Smooth muscle cell (in vitro differentiated cells): ENCODE results near the gene CCBE1. TPM values are rescaled to one million over a fixed set of nuclear protein-coding genes. Genes with fewer than 3 reads are reported as not detected.

ENCODE experiments used
- DNase-seq: peaks from one replicate; lab custom pipeline; 2025; ENCODE audit not compliant: unreplicated experiment; lab: John Stamatoyannopoulos, UW
- H2AFZ ChIP-seq: fragments of 200-600 bp; sonication (generic); 2 replicates; pipeline ENCODE4 v1.6.0; 2016; ENCODE audit warnings: antibody characterized with exemption, low read depth, mild to moderate bottlenecking
- H3F3A ChIP-seq: fragments of 200-600 bp; sonication (generic); 2 replicates; pipeline ENCODE4 v1.6.0; 2017; ENCODE audit warnings: antibody characterized with exemption, low read depth
- H3K27ac ChIP-seq: fragments of 200-600 bp; sonication (generic); 2 replicates; pipeline ENCODE4 v1.5.1; 2016; ENCODE audit warnings: low read depth, mild to moderate bottlenecking
- H3K27me3 ChIP-seq: fragments of 200-600 bp; sonication (generic); 2 replicates; pipeline ENCODE4 v1.6.1; 2016; ENCODE audit warnings: low read depth, mild to moderate bottlenecking
- H3K36me3 ChIP-seq: fragments of 200-600 bp; sonication (generic); 2 replicates; pipeline ENCODE4 v1.5.1; 2016; ENCODE audit warnings: low read depth
- H3K4me1 ChIP-seq: fragments of 200-600 bp; sonication (generic); 2 replicates; pipeline ENCODE4 v1.5.1; 2016; ENCODE audit warnings: low read depth
- H3K4me2 ChIP-seq: fragments of 200-600 bp; sonication (generic); 2 replicates; pipeline ENCODE4 v1.6.0; 2016; ENCODE audit warnings: mild to moderate bottlenecking
- H3K4me3 ChIP-seq: fragments of 200-600 bp; sonication (generic); 2 replicates; pipeline ENCODE4 v1.5.1; 2016; ENCODE audit warnings: mild to moderate bottlenecking
- H3K79me2 ChIP-seq: fragments of 200-600 bp; sonication (generic); 2 replicates; pipeline ENCODE4 v1.6.0; 2016; ENCODE audit warnings: low read depth, mild to moderate bottlenecking
- H3K9ac ChIP-seq: fragments of 200-600 bp; sonication (generic); 2 replicates; pipeline ENCODE4 v1.6.0; 2016; ENCODE audit warnings: low read depth
- H3K9me3 ChIP-seq: fragments of 200-600 bp; sonication (generic); replicated peaks from 2 replicates; pipeline ENCODE4 v1.5.1; 2016; ENCODE audit warnings: low read depth
- H4K20me1 ChIP-seq: fragments of 200-600 bp; sonication (generic); 2 replicates; pipeline ENCODE4 v1.6.0; 2016; ENCODE audit warnings: low read depth
- CTCF ChIP-seq: fragments of 200-600 bp; sonication (generic); IDR thresholded peaks from 2 replicates; pipeline ENCODE4 v1.5.1; 2017; ENCODE audit warnings: borderline replicate concordance, mild to moderate bottlenecking, antibody characterized with exemption; ENCODE audit not compliant: insufficient read depth, poor library complexity, severe bottlenecking
- WGBS: methylation state at CpG from one replicate; pipeline ENCODE4 v1.1.7; 2016; ENCODE audit warnings: low lambda C conversion rate; 5-methylcytosine and 5-hydroxymethylcytosine counted together
- polyA plus RNA-seq: library from polyadenylated mRNA; unstranded; fragments of >200 nt; fragmentation: Nextera tagmentation; extraction: Ambion mirVana; gene quantifications from 2 replicates; pipeline ENCODE4 v1.2.1, GENCODE V29; 2016
- total RNA-seq: library from RNA; depleted of rRNA; stranded (reverse); fragments of >200 nt; gene quantifications from 2 replicates; pipeline ENCODE4 v1.2.3, GENCODE V29; 2014

CCBE1 gene
- total and polyA plus RNA-seq, 2 experiments from 2014 or later = 3.1 TPM; not detected in 1

- TF ChIP-seq CTCF = no peak
- H3K4me1 ChIP-seq = peaks cover 17% of the 10 kb centered on the region
- H3K9ac ChIP-seq = no peak overlapping the region
- no peak overlapping the region for H2AFZ ChIP-seq
- no peak overlapping the region for H3K4me3 ChIP-seq
- H3K9me3 ChIP-seq = no peaks in the 10 kb centered on the region
- peaks cover 44% of the 10 kb centered on the region for H3K27me3 ChIP-seq
- no peak overlapping the region for H3K27ac ChIP-seq
- DNase-seq = no peak
- no peak overlapping the region for H3K4me2 ChIP-seq
- no peaks in the 10 kb centered on the region for H4K20me1 ChIP-seq
- 85% methylated on average over 10 of the region's 10 CpGs for WGBS
- no peaks in the 10 kb centered on the region for H3F3A ChIP-seq
- H3K36me3 ChIP-seq = no peaks in the 10 kb centered on the region
- no peaks in the 10 kb centered on the region for H3K79me2 ChIP-seq
Measured at GRCh38 chr18:59395226-59396175, 301.7 kb downstream of the CCBE1 start.

- 91% methylated on average over 3 of the region's 3 CpGs for WGBS
- TF ChIP-seq CTCF = no peak
- Histone ChIP-seq H4K20me1 (no peaks in the 10 kb centered on the region), H3K4me1 (peaks cover 37% of the 10 kb centered on the region), H3K27me3 (peaks cover 50% of the 10 kb centered on the region), H3K36me3 (no peaks in the 10 kb centered on the region), H3K4me3 (no peak overlapping the region), H3K4me2 (no peak overlapping the region), H3K9me3 (no peaks in the 10 kb centered on the region), H3F3A (no peaks in the 10 kb centered on the region), H3K9ac (no peak overlapping the region), H3K79me2 (no peaks in the 10 kb centered on the region), H2AFZ (no peak overlapping the region), H3K27ac (no peak overlapping the region)
- DNase-seq = no peak
Measured at GRCh38 chr18:59393381-59393780, 303.8 kb downstream of the CCBE1 start.

GRCh38 chr18:59388817-59389216 is 308.4 kb downstream of the CCBE1 start:
- Histone ChIP-seq H3K9ac (no peak overlapping the region), H3F3A (no peaks in the 10 kb centered on the region), H3K9me3 (no peaks in the 10 kb centered on the region), H3K4me3 (no peak overlapping the region), H3K4me2 (no peak overlapping the region), H3K36me3 (no peaks in the 10 kb centered on the region), H3K4me1 (peaks cover 57% of the 10 kb centered on the region), H4K20me1 (no peaks in the 10 kb centered on the region), H3K27me3 (peaks cover 71% of the 10 kb centered on the region), H2AFZ (no peak overlapping the region), H3K27ac (no peak overlapping the region), H3K79me2 (no peaks in the 10 kb centered on the region)
- no peak for TF ChIP-seq CTCF
- WGBS = 79% methylated on average over 4 of the region's 4 CpGs
- no peak for DNase-seq
